AG10803 (cell line): ENCODE results near the gene GPR108.
"Not testable (repeated sequence)": the region's sequence is repeated elsewhere in the genome, so short reads cannot be mapped to it uniquely, and the experiment has no call there.

ENCODE experiments used
- DNase-seq: peaks from one replicate; pipeline ENCODE4 v3.0.0; 2010; ENCODE audit warnings: low read depth
- H3K4me3 ChIP-seq: 2 replicates; pipeline ENCODE4 v1.5.1; 2011; ENCODE audit warnings: mild to moderate bottlenecking, low read length, control low read depth
- CTCF ChIP-seq: conservative IDR thresholded peaks from 2 replicates; pipeline ENCODE4 v1.5.1; 2011; ENCODE audit warnings: mild to moderate bottlenecking, low read length, control low read depth, inconsistent platforms

Gene GPR108

GRCh38 chr19:6754653-6755463 lies 17.5 kb upstream of the GPR108 start:
- no peak for TF ChIP-seq CTCF
- H3K4me3 ChIP-seq = no peak overlapping the region
- DNase-seq = no peak

GRCh38 chr19:6754136-6754535 lies 16.8 kb upstream of the GPR108 start:
- no peak overlapping the region for H3K4me3 ChIP-seq
- TF ChIP-seq CTCF = no peak
- DNase-seq = no peak

- peak; percentile 33 for TF ChIP-seq CTCF
- H3K4me3 ChIP-seq = peak overlapping the region; percentile 49
- peak; percentile 51 for DNase-seq
Observed at GRCh38 chr19:6753178-6754031, 16.0 kb upstream of the GPR108 start.

GRCh38 chr19:6752256-6753177 lies 15.1 kb upstream of the GPR108 start:
- peak overlapping the region; percentile 49 for H3K4me3 ChIP-seq
- DNase-seq = no peak
- no peak for TF ChIP-seq CTCF

GRCh38 chr19:6751189-6751588 lies 13.8 kb upstream of the GPR108 start:
- no peak for DNase-seq
- no peak for TF ChIP-seq CTCF
- H3K4me3 ChIP-seq = no peak overlapping the region

GRCh38 chr19:6750062-6750461 lies 12.7 kb upstream of the GPR108 start:
- no peak for TF ChIP-seq CTCF
- no peak overlapping the region for H3K4me3 ChIP-seq
- no peak for DNase-seq

GRCh38 chr19:6748543-6748942 lies 11.2 kb upstream of the GPR108 start:
- not testable (repeated sequence) for H3K4me3 ChIP-seq, DNase-seq
